DMS79 (cell line): ENCODE measurements around the gene HIVEP3.

ENCODE experiments used
- DNase-seq: peaks from one replicate; lab custom pipeline; 2025; lab: John Stamatoyannopoulos, UW

The HIVEP3 gene

DNA sequence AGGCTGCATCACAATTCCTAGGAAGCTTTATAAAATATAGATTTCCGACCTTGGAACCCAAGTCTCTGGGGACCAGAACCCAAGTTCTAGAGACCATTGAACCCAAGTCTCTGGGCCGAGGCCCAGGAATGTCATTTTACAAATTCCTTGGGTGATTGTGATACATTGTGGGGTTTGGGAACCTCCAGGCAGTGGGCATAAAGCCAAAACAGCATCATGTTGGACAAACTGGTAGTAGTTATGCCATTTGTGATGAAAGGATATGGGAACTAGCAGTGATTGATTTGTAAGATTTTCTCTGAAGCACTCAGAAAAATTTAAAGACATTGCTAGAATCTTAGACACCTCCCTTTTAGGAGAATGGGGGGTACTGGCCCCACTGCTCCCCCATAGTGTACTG, 160.2 kb downstream of the HIVEP3 start:
- no peak for DNase-seq

DNA sequence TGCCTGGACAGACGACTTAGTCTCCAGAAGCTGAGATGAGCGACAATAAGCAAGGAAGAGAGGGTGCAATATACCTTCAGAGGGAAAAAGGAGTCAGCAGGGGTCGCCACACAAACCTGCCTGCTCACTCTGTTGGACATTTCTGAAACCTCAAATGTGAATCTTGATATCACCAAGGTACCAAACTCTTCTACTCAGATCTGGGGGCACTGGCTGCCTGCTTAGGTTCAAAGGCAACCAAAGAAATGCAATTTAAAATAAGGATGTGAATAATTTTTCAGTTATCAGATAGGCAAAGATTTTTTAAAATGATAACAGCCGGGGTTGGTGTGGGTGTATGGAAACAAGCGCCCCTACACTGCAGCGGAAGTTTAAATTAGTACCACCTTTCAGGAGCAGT, 164.2 kb downstream of the HIVEP3 start:
- DNase-seq = no peak

DNA sequence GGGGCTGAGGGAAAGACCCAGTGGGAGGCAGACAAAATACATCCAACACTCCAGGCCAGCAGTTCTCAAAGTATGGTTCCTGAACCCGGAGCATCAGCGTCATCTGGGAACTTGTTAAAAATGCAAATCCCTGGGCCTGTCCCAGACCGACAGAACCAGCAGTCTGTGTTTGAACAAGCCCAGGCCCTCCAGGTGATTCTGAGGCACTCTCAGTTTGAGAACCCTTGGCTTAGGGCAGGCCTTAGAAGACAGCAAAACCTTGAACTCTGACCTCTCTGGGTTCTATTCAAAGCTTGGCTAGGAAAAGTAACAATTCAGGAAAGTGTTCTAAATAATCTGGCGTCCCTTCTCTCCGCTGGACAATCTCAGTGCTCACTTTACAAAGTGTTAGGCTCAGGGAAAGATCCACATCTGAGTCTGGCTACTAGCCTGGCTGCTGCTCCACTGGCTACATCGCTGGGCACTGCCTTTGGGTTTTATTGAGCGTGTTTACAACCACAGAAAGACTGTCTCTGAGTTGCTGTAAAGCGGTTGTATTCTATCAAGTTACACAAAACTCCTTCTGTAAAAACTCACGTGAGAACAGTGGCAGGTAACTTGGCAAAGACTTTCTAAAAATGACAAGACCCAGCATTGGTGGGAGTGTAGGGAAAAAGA, 166.1 kb downstream of the HIVEP3 start:
- DNase-seq = no peak

DNA sequence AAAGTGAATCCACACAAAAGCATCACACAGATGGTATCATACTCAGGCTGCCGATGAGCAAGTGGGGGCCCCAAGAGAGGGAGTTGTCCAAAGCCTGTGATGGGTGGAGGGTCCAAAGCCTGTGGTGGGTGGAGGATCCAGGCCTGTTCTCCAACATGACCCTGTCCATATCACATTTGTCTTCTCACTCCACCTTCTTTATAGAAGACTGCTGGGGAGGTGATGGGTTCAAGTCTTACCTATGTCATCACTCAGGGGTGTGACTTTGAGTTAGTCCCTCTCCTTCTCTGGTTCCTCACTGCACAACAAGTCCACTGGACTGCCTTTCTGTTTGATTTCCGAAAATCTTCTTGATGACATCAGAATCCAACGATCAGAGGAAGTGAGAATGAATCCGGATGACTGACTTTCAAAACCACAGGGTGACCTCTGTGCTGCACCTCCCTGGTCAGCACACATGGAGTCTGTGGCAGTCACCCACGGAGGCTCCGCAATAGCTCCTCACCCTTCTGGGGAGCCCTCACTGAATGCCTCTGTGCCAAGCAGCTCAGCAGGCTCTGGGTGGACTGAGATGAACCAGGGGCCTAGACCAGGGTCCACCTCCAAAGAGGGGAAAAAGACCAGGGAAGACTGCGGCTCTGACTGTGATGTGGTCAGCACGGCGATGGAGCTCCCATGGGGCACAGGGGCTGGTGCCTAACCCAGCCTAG, 166.8 kb downstream of the HIVEP3 start:
- no peak for DNase-seq

DNA sequence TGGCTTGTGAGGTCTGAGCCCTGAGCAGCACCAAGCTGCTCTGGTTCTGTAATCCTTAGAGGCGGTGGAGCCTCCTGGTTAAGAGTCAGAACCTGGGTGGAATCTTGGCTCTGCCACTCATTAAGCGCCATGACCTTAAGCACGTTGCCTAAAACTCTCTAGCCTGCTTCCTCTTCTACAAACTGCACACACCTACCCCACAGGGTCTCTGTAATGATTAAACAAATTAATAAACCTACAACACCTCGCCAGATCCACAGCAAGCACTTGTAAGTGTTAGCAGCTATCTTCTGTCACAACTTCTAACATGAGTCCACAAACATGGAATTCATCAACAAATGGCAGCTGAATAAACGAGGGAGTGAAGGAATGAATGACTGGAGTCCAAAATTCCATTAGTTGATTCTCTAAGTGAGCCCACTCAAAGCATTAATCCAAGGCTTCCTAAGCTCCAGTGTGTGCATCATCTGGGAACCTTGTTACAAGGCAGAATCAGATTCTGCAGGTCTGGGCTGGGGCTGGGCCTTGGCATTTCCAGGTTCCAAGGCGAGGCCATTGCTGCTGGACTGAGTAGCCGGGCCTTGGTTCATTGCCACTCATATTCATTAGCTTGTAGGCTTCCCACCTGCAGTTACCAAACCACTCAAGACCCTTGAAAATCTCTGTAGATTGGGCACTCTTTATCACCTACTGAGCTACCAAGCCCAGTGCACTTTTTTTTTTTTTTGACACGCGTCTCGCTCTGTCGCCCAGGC, 168.6 kb downstream of the HIVEP3 start:
- DNase-seq = no peak

DNA sequence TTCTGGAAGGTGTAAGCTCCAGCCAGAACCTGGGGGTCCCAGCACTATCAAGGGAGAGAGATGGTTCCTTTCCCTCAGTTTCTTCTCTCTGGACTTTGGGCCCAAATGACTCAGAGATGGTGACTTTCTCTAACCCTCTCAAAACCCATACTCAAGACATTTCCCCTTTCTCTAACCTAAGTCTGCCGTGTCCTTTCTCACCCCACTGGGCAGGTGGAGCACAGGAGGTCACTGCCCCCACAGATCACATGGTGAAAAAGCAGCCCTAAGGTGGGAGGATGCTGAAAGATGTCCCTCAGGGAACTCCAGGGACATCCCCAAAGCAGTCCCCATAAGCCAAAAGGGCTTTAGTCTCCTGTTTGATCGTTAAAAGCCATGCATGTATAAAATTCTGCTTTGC, 173.7 kb downstream of the HIVEP3 start:
- no peak for DNase-seq

DNA sequence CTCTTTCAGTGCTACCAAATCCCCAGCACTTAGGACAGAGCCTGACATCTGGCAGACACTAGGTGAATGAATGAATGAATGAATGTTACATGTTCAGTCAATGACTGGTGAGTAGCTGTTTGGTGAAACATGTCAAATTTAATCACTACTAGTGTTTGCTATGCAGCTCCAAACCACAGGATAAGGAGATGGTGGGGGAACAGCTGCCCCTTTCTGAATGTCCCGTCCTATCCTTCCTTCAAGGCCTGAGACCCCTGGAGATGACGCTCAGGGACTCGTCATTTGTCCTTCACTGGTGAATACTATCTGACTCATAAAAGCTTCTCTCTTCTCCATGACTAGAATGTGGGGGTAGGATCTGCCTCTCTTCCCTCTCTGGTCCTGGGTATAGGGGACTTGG, 175.4 kb downstream of the HIVEP3 start:
- DNase-seq = no peak

DNA sequence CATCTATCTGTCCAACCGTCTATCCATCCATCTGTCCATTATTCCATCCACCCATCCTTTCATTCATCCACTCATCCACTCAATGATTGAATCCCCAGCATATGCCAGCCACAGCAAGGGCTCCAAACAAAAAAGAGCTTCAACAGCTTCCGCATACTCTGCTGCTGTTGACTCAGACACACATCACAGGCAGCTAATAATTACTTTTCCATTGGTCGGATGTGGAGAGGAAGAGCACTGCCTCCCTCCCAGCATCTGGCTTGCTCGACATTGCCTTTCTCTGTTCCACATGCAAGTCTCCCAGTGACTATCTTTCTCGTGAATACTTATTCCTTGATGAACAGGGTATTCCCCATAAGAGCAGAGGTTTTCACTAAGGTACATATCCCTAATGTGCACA, 176.5 kb downstream of the HIVEP3 start:
- DNase-seq = peak; percentile 23

DNA sequence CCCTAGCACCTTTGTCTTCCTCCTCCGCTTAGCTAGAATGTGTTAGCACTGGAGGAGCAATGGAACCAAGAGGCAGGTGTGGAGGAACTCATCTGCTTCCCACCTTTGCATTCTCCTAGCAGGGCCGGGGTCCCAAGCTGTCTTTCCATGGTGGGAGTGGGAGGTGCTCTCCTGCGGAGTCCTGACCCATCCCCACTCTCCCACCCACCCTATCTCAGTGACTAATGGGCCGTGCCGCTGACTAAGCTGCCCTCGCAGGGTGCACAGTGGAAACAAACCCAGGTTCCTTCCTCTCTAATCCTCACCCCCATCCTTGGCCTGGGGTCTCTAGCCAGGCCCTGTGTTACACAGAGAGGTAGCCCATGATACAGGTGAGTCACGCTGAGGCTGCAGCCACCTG, 177.5 kb downstream of the HIVEP3 start:
- no peak for DNase-seq

DNA sequence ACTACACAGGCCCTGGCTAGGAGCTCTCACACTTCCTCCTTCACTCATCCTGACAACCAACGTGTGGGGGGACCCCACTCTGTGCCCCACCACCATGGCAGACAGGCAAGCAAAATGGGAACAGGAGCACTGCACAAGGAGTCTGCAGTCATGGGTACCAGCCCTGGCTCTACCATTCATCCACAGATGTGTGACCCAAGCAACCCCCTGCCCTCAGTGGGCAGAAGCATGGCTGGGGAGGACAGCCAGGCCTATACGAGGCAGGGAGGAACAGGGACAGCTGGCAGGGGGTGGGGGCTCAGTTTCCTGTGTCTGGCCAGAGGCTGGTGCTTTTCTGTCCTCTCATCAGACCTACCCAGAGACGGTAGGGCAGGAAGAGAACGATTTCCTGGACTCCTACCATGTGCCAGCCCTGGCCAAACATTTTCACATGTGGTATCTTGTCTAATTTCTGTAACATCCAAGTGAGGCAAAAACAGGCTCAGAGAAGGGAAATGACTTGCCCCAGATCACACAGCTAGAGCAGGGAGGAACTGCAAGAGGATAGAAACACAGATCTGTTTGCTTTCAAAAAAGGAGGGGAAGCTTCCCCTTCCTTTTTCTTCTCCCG, 178.0 kb downstream of the HIVEP3 start:
- DNase-seq = no peak

DNA sequence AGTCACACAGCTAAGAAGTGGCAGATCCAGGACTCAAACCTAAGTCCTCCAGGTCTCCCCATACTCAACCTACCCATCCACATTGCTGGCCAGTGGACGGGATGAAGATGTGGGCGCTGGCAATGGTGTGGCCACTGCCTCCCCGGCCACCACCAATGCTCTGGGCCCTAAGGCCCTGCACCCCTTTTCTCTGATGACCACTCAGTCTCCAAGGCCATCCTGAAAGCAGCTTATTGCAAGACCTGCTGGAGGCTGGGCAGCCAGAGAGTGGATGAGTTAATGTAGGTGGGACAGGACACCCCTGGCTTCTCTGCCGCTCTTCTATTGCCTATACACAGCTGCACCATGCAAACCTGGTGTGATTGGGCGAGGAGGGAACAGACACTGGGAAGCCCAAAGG, 178.7 kb downstream of the HIVEP3 start:
- DNase-seq = no peak

DNA sequence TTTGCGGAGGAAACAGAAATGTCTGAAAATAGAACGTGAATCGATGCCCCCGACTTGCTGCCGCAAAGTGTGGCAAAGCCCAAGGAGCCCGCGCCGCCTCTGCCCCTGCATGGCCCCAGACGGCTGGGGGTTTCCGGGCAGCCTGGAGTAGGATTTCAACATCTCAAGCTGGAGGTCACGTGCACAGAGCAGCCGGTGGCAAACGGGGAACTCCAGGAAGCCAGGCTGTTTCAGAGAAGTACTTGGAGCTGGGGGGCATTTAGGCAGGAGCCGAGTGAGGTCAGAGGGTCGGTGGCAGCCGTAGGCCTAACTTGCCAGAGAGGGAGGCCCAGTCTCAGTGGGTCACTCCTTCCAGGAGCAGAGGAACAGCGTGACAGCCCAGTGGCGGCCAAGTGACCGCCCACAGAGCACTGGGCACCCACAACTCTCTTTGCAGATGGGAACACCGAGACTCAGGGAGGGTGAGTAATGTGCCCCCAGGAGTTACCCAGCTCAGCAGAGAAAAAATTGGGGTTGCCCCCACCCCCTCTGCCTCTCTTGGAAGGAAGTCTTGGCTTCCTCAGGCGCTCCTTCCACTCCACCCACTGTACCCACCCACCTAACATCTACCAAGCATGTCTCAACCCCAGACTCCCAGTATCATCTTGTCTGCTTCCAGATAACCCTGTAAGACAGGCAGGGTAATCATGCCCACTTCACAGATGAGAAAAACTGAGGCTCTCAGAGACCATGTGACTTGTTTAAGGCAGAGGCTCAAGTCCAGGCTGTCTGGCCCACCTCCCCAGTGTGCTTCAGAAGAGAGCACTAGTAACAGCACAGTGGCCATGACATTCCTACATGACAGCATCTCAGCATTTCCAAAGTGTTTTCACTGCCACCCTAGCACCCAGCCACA, 179.4 kb downstream of the HIVEP3 start:
- DNase-seq = peak; percentile 81

DNA sequence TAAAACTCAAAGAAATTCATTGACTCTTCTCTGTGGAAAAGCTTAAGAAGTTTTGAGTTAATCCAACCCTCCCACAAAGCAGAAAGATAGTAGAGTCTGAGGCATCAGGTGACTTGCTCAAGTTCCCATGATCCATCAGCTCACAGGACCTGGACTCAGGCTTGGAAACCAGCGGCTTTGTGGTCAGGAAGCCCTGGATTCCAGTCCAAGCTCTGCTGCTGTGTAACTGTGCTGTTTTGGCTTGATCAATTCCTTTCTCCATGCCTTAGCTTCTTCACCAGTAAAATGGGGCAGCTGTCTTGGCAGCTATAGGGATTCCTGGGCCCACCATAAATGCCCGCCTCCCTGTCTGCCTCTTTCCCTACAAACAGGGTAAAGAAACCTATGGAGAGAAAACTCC, 180.2 kb downstream of the HIVEP3 start:
- no peak for DNase-seq

DNA sequence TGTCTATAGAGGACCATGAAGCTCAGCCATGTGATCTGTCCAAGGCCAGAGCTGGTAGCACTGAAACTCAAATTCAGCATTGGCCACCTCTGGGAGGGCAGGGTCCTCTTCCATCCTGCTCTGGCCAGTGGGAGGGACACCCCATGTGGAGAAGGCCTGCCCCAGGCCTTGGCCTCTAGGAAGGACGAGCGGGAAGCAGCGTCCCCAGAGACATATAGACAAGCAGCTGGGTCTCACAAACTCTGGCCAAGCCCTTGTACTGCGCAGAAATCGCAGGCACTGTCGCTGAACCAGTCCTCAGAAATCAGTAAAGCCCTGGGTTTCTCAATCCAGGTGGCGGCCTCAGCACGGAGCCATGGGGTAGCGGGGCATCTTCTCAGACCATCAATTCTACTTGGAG, 180.7 kb downstream of the HIVEP3 start:
- no peak for DNase-seq

DNA sequence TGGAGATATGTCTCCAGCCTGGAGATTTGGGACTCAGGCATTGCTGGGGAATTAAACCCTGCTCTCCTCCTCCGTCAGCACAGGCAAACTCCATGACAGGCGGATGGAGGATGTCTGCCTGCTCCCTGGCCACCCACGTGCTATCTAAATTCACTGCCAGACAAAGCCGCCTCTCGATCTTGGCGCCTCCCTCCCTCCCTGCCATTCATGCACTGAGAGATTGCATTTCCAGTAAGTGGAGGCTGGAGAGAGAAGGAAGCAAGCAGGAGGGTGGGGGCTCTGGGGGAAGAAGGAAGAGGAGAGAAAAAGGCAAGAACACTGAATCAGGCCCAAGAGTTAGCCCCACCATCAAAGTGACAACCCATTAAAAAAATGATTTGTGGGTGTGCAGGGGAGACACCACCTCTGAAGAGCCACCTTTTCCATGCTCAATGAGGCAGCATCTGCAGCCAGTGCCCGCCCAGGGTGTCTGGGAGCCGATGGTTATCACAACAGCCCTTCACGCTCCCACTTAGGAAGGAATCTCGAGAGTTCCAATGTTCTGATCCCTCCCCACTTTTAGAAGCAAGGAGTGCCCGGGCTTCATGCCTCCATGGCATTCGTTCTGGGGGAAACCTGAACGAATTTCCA, 183.0 kb downstream of the HIVEP3 start:
- peak; percentile 98 for DNase-seq

DNA sequence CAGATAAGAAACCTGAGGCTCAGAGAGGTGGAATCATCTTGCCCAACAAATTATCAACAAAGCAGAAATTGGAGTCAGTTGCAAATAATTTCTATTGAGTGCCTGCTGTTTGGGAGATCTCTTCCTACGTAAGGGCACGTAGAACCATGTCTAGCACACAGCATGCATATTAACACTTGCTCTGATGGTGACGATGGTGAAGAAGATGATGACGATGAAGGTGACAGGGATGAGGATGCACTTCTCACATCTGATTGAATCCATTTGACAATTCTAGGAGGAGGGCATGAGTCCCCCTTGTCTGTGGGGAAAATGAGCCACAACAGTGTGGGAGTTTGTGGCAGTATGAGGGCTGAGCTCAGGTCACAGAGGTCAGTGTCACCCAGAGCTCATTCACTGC, 183.6 kb downstream of the HIVEP3 start:
- no peak for DNase-seq

DNA sequence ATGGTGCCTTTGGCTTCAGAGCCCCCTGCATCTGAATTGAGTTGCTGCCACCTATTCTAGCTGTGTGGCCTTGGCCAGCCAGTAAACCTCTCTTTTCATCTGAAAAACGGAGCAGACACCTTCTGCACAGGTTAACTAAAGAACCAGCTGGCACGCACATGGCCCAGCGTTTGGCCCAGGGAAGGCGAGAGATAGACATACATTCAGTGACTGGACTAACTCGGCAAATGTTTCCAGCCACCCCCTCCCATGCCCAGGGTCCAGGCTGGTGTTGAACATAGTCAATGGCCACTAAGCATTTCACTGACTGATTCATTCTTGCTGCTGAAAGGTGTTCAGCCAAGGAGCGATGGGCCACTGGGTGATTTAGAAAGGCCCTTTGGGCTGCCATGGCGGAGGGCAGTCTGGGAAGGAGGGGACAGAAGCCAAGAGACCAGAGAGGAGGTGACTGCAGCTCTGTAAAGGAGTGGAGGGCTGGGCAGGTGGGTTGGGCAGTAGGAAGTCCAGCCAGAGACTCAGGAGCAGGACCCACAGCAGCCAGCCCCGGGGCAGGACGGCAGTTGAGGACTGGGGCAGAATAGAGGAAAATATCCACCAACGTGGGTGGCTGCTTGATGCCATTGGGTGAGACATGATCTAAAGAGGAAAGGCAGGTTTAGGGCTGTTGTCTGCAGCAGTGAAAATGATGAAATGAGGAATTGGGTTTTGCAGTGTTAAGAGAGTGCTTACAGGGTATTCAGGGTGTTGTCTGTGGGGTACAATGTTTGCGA, 184.3 kb downstream of the HIVEP3 start:
- no peak for DNase-seq

DNA sequence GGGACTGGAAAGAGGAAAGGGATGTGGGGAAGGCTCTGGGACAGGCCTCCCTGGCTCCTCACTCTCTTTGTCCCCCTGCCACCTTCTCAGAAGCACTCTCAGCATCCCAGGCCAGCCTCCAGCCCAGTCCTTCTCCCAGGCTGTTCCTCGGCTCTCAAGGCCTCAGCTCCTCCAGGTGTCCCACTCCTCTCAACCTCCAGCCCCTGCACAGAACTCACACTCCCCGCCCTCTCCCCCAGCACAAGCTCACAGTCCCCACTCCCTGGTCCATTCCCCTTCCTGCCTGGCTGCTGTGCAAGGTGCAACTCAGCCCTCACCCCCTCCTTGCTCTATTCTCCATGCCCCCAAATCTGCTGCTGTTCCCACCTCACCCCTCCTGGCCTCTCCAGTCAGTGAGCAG, 185.0 kb downstream of the HIVEP3 start:
- no peak for DNase-seq

DNA sequence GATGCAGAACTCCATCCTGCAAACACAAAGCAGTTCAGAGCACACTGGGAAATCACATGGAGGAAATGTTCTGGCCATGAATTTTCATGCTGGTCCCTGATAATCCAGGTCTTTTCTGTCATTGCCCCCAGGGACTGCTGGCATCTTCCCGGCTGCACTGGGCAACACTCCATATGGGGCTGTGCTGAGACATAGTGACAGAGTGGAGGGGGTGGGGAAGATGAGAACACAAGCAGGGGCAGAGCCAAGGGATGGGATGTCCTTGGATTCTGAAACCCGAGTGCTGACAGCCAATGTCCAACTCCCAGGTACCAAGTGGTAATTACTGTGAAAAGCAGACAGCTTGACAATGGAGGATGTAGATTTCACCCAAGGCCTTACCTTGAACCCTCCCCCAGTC, 185.7 kb downstream of the HIVEP3 start:
- DNase-seq = no peak

DNA sequence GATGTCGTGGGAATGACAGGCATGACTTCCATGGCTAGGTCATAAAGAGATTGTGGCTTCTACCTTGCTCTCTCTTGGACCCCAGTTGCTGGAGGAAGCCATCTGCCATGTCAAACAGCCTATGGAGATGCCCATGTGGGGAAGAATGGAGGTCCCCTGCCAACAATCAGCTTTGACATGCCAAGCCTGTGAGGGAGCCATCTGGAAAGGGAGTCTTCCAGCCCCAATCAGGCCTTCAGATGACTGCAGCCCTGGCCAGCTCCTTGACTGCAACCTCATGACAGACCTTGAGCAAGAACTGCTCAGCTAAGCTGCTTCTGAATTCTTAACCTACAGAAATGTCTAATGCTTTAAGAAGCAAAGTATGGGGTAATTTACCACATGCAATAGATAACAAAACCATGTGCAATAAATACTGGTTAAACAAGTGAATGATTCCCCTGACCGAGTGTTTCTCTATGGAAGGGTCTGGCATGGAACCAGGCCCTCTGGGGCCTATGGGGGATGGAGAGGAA, 187.1 kb downstream of the HIVEP3 start:
- no peak for DNase-seq
